HG02678 (cell line): ENCODE results near the gene PPP1R15B.

ENCODE experiments used
- ATAC-seq: cut with Tn5 transposase; IDR thresholded peaks from one replicate; pipeline ENCODE4 v1.9.1; 2021; ENCODE audit warnings: mild to moderate bottlenecking, moderate library complexity; ENCODE audit not compliant: unreplicated experiment

The PPP1R15B gene

DNA sequence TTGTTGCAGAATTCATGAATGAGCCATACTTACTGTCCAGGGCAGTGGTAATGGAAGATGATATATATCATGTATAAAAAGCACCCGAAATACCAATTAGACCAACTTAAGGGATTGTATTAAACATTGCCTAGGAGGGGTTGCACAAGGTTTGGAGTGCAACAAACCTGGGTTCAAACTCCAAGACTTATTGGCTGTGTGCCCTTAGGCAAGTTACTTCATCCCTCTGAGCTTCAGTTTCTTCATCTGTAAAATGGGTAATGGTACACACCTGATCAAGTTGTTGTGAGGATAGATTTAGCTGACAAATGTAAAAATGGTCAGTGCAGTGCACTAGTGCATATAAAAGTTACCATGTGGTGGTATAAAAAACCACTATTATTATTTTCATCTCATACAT is 9.8 kb upstream of the PPP1R15B start:
- ATAC-seq: no peak

DNA sequence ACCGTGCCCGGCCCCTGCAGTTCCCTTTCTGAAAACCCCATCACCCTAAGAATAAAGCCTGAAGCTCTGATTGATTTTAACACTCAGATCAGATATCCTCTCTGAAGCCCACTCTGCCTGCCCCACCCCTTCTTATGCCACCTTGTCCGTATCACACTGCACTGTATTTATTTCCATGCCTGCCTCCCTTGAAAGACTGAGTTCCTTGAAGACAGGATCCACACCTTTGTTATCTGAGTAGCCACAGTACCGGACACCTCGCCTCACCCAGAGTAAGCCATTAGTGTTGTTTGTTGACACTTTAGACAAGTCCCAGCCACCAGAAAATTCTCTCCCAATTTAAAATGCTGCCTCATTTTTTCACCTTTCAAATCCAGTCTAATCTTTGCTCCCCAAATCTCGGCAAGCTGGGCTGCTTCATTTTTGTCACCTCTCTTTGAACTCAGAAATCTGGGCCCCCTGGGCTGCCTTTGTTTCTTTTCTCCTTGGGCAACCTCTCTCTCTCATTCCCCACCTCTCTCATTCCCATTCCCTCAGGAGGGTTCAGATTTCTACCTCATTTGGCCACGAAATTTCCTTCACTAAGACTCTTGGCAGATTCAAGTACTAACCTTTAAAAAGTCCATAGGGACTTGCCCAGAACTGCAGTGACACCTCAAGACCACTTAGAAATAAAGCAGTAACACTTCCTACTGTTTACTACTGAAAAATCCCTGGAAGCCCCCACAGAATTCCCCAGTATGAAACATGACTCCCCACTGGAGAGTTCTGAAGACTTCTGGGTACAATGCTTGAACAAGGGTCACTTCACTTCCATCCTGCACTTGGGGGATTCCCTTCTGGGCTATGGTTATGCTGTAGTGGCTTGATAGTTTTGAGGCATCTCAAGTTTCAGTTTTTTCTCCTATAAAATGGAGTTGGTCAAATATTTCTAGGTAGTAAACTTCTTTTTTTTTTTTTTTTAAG is 8.7 kb upstream of the PPP1R15B start:
- no peak for ATAC-seq

DNA sequence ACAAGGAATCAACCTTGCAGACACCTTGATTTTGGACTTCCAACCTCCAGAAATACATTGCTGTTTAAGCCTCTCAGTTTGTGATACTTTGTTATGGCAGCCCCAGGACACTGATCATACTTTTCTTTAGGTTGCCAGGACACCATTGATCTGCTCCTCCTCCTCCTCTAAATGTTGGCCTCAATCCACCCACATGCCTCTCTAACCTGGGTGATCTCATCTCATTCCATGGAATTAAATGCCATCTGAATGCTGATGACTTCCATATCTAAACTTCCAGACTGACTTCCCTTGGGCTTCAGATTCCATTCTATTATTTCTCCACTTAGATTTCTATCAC is 7.4 kb upstream of the PPP1R15B start:
- ATAC-seq: no peak

GRCh38 chr1:204418174-204419063 is 6.8 kb upstream of the PPP1R15B start:
- peak; percentile 41 for ATAC-seq

DNA sequence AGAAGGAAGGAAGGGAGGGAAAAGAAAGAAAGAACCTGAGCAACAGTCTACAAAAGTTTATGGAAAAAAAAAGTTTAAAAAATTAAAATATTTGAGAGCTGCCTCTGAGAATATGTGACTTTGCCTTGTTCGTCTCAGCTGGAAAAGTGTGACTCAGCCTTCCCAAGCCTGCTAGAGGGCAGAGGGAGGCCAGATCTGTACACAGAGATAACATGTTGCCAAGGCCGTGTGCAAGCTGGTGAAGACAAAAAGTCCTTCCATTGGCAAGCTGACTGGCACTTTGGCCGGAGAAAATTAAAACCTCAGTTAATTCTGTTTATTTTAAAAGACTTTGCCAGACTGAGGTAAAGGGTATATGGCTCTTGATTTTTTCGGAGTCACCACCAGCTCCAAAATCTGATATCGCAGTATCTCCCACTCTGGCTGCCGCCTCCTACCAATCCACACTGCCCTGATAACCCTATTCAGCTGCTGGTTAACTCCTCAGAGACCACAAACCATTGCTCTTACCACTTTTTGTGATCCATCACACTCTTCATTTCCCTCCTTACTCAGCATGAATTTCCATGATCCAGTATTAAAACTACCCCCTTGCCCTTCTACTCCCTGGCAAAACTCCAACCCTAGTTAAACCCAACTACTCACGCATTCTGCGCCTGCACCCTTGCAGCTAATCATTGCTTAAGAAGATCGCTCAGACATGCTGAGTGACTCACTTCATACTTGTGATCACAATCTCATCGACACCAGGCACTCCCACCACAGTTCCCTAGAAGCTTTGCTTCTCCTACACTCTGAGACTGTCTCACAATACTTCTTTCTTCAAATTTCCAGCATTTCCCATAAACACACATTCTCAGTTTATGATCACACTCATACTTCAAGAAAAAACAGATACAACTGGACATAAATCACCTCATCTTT is 5.7 kb upstream of the PPP1R15B start:
- ATAC-seq: no peak

DNA sequence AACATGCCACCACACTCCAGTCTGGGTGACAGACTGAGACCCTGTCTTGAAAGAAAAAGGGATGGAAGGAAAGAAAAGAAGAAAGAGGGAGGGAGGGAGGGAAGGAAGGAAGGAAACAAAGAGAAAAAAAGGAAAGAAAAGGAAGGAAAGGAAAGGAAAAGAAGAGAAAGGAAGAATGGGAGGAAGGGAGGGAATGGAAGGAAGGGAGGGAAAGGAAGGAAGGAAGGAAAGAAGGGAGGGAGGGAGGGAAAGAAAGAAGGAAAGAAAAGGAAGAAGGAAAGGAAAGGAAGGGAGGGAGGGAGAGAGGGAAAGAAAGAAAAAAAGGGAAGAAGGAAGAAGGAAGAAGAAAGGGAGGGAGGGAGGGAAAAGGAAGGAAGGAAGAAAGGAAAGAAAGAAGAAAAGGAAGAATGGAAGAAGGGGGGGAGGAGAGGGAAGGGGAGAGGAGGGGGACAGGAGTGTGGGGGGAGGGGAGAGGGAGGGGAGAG is 5.0 kb upstream of the PPP1R15B start:
- no peak for ATAC-seq

DNA sequence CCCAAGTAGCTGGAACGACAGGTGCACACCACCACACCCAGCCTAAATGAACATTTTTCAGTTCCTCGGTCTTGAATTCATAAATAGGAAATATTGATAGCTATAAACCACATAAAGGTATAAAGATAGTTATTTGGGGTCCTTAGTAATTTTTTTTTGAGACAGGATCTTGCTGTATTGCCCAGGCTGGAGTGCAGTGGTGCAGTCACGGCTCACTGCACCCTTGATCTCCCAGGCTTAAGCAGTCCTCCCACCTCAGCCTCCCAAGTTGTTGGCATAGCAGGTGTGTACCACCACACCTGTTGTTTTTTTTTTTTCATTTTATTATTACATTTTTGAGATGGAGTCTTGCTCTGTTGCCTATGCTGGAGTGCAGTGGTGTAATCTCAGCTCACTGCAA is 3.7 kb upstream of the PPP1R15B start:
- ATAC-seq: no peak

- ATAC-seq: no peak
These were observed 2.4 kb upstream of the PPP1R15B start for GRCh38 chr1:204414016-204414415.

- ATAC-seq: no peak
These were observed 1.5 kb upstream of the PPP1R15B start for GRCh38 chr1:204413170-204413535.

DNA sequence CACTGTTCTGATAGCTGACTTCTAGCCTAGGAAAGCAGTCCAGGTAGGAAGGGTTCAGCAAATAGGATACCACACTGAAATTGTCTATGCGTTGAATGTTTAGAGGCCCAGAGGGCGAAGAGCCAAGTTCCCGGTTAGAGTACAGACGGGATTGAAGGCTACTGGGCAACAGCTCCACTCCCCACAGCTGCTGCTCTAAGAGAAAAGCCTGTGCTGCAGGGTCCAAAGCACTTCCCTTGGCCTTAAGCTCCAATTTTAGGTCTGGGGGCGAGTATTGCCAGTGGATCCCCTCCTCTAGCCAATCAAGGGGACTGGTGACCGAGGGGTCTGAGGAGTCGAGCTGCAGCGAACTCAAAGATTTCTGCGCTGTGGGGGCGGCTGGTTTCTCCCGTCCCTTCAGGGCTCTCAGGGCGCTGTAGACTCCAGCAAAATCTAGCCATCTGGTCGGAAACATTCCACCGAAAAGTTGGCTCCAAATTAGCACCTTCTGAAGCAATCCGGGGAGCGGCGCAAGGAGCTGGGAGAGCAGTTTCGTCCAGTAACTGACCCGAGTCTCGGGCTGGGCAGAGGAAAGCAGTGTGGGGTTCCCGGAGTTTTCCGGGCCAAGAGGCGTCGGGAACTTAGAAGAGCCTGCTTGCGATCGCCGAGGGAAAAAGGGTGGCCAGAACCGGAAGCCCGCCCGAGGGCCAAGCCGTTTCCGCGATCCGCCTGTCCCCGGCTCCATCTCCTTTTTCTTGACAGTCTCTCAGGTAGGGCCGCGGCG is 748 bp downstream of the PPP1R15B start:
- ATAC-seq: peak; percentile 17

DNA sequence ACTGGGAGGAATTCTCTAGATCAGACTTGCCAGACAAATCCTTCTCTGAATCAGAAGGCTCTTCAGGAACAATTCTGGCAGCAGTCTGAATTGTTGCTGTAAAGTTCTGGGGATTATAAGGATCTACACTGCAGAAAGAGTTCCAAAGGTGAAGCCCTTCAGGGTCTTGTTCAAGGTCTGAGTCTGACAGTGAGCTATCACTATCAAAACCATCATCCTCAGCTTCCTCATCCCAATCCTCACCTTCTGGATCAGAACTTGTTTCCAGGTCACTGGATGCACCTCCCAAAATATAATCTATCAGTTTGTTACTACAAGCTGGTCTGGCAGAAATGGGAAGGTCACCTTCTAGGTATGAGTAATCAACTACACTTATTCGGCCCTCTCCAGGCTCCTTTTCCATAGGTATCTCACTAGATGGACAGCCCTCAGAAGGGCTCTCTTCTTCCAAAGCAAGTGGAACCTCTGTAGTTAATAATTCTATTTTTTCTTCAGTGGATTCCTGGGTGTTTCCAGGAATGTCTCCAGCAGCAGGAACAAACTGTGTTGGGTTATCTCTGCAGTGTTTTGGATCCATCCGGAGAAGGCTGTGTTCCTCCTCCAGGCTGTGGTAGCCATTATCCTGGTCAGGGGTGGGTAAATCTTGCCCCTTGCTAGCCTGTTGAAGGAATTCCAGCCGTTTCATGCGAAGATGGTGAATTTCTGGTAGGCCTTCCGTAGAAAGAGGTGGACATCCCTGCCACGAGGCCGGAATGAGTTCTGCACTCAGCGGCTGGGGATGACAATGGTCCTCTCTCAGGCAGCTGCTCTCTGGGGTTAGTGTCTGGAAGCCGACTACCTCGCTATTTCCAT is 1.6 kb downstream of the PPP1R15B start:
- ATAC-seq: no peak

DNA sequence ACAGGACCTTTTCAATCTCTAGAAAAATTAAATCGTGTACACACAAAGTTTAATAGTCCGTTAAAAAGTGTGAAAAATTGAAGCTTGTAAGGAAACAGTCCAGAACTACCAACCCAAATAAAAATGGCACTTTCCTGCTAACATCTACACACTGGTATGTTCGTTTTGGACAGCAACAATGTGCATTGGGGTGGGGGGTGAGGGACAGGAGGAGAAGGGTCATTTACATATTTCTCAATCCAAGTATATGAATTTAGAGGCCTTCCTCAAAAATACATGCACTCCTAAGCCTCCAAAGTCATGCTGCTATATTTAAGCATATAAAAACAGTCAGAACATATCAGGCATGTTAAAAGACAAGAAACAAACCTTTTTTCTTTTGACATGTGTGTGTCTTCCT is 2.5 kb downstream of the PPP1R15B start:
- no peak for ATAC-seq

- ATAC-seq: no peak
These were observed 3.0 kb downstream of the PPP1R15B start for GRCh38 chr1:204408602-204409001.

GRCh38 chr1:204408074-204408507 is 3.5 kb downstream of the PPP1R15B start:
- no peak for ATAC-seq

DNA sequence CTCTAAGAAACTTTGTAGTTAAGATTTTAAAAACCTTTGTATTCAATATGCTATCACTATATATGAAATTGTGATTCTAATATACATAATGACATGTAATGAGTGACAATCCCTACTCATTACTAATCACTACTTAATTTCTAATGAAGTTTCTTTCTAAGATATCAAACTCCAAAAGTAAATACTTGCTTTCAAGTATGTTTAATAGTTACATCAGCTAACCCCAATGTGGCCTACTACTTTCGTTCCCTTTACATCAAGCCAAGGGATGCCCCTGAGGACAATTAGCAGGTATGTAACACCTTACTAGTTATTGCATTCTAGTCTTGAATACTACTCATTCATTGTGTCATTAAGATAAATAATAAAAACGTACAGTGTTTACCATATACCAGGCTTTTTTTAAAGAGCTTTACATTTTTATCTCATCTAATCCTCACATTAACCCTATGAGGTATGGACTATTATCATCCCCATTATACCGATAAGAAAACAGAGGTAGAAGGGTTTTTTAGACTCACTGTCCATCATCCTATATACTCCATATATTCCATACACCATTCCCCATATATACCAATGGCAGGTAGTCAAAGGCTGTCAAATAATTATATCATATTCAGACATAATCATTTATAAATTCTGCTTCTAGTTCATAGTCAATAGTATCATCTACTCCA is 4.2 kb downstream of the PPP1R15B start:
- ATAC-seq: no peak

DNA sequence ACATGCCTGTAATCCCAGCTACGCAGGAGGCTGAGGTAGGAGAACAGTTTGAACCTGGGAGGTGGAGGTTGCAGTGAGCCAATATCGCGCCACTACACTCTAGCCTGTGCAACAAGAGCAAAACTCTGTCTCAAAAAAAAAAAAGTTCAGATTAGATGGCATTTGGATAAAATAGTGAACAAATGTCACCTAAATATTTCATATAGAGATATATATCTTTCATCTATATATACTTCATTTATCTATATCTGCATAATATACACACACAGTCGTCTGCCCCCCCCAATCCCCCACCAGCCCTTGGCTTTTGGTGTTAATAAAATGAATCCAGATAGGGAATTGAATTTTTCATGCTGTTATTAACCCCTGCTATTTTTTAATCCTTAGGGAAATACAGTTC is 5.0 kb downstream of the PPP1R15B start:
- no peak for ATAC-seq

DNA sequence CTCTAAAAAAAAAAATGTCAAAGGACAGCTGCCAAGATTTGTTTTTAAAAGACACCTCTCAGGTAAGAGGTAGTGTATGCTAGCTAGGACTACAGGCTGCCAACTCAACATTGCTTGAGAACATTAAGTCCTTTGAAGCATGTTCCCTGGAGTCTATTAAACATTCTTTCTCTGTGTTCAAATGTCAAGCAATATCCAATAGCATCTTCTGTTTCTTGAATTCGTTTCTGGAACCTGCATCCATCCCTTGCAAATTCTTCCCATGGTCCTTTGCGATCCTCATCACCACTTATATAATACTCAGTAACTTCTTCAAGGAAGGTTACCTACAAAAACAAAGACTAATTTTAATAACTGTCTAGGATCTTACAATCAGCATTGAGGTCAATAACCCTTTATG is 5.6 kb downstream of the PPP1R15B start:
- no peak for ATAC-seq

DNA sequence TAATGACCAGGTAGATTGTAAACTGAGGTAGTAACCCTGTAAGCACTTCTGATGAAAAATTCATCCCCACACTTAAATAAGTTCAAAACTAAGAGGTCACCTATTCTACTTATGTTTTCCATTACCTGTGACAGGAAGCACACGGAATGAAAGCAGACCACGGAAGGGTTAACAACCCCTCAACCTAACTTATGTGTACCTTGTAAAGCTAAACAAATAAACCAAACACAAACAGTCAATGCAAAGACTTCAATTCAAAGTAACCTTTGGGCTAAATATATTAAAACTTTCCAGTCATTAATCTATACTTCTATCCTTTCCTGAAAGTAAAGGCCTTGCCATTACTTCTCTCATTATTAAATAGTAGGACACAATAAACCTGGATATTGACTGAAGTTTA is 7.0 kb downstream of the PPP1R15B start:
- ATAC-seq: no peak
